WTC11 (cell line): ENCODE results near the gene AGL.

ENCODE experiments used
- CREB1 ChIP-seq: sonication (generic); formaldehyde crosslinking; IDR thresholded peaks from 2 replicates; pipeline ENCODE4 v1.8.0; 2023; ENCODE audit warnings: mild to moderate bottlenecking, missing genetic modification reagents
- SMAD4 ChIP-seq: sonication (generic); formaldehyde crosslinking; IDR thresholded peaks from 2 replicates; pipeline ENCODE4 v1.8.0; 2022; ENCODE audit warnings: mild to moderate bottlenecking, missing genetic modification reagents
- SP1 ChIP-seq: sonication (generic); formaldehyde crosslinking; conservative IDR thresholded peaks from 2 replicates; pipeline ENCODE4 v1.8.1; 2022; ENCODE audit warnings: missing genetic modification reagents
- TEAD4 ChIP-seq: sonication (generic); formaldehyde crosslinking; IDR thresholded peaks from 2 replicates; pipeline ENCODE4 v1.8.0; 2022; ENCODE audit warnings: mild to moderate bottlenecking, missing genetic modification reagents
- TP53 ChIP-seq: sonication (generic); formaldehyde crosslinking; IDR thresholded peaks from 2 replicates; pipeline ENCODE4 v1.8.1; 2023; ENCODE audit warnings: mild to moderate bottlenecking, missing genetic modification reagents
- ZNF396 ChIP-seq: fragments of 250-450 bp; sonication (Bioruptor Pico); IDR thresholded peaks from 2 replicates; pipeline ENCODE4 v1.8.0; 2021; ENCODE audit warnings: mild to moderate bottlenecking, moderate library complexity, borderline replicate concordance
- TF ChIP-seq, protein P1 (sequence below): fragments of 200-600 bp; IDR thresholded peaks from 2 replicates; pipeline ENCODE4 v1.8.0; 2022; ENCODE audit warnings: antibody characterized with exemption
- TF ChIP-seq, protein P2 (sequence below): sonication (generic); formaldehyde crosslinking; IDR thresholded peaks from 2 replicates; pipeline ENCODE4 v1.8.1; 2022; ENCODE audit warnings: low read depth, missing genetic modification reagents, borderline replicate concordance
- TF ChIP-seq, protein P3 (sequence below): sonication (generic); formaldehyde crosslinking; conservative IDR thresholded peaks from 2 replicates; pipeline ENCODE4 v1.8.1; 2022; ENCODE audit warnings: mild to moderate bottlenecking, missing genetic modification reagents
- TF ChIP-seq, protein P4 (sequence below): sonication (generic); formaldehyde crosslinking; IDR thresholded peaks from 2 replicates; pipeline ENCODE4 v1.8.0; 2022; ENCODE audit warnings: mild to moderate bottlenecking, missing genetic modification reagents

DNA sequence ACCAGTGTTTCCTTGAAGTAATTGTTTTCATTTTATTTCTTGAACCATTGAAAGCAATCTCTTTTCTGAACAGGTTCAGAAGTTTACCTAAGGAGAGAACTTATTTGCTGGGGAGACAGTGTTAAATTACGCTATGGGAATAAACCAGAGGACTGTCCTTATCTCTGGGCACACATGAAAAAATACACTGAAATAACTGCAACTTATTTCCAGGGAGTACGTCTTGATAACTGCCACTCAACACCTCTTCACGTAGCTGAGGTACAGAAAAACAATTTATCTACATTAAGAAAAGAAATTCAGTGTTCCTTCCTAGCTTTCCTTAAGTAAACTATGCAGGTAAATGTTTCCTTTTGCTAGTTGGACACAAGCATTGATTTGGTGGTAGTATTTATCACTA, 27.4 kb downstream of the AGL start:
- TF ChIP-seq, protein P1, sequence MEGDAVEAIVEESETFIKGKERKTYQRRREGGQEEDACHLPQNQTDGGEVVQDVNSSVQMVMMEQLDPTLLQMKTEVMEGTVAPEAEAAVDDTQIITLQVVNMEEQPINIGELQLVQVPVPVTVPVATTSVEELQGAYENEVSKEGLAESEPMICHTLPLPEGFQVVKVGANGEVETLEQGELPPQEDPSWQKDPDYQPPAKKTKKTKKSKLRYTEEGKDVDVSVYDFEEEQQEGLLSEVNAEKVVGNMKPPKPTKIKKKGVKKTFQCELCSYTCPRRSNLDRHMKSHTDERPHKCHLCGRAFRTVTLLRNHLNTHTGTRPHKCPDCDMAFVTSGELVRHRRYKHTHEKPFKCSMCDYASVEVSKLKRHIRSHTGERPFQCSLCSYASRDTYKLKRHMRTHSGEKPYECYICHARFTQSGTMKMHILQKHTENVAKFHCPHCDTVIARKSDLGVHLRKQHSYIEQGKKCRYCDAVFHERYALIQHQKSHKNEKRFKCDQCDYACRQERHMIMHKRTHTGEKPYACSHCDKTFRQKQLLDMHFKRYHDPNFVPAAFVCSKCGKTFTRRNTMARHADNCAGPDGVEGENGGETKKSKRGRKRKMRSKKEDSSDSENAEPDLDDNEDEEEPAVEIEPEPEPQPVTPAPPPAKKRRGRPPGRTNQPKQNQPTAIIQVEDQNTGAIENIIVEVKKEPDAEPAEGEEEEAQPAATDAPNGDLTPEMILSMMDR, result no peak
- TF ChIP-seq, protein P2, sequence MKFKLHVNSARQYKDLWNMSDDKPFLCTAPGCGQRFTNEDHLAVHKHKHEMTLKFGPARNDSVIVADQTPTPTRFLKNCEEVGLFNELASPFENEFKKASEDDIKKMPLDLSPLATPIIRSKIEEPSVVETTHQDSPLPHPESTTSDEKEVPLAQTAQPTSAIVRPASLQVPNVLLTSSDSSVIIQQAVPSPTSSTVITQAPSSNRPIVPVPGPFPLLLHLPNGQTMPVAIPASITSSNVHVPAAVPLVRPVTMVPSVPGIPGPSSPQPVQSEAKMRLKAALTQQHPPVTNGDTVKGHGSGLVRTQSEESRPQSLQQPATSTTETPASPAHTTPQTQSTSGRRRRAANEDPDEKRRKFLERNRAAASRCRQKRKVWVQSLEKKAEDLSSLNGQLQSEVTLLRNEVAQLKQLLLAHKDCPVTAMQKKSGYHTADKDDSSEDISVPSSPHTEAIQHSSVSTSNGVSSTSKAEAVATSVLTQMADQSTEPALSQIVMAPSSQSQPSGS (CRISPR knock-in tag), result no peak
- TF ChIP-seq, protein P3, sequence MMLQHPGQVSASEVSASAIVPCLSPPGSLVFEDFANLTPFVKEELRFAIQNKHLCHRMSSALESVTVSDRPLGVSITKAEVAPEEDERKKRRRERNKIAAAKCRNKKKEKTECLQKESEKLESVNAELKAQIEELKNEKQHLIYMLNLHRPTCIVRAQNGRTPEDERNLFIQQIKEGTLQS, result no peak
- TF ChIP-seq, protein P4, sequence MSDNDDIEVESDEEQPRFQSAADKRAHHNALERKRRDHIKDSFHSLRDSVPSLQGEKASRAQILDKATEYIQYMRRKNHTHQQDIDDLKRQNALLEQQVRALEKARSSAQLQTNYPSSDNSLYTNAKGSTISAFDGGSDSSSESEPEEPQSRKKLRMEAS (CRISPR knock-in tag), result no peak
- TF ChIP-seq CREB1 (CRISPR knock-in tag), result no peak
- no peak for TF ChIP-seq TP53 (CRISPR knock-in tag)
- TF ChIP-seq SP1, result no peak
- TF ChIP-seq TEAD4 (CRISPR knock-in tag), result no peak
- no peak for TF ChIP-seq ZNF396 (CRISPR knock-in tag)
- TF ChIP-seq SMAD4 (CRISPR knock-in tag), result no peak
